OCI-LY1 (cell line): ENCODE data around the gene RGP1.

ENCODE experiments used
- H2AFZ ChIP-seq: fragments of 200-600 bp; sonication (generic), shearing (Covaris generic); 2 replicates; pipeline ENCODE4 v1.6.0; 2014; ENCODE audit warnings: antibody characterized with exemption, mild to moderate bottlenecking, low read length
- H3F3A ChIP-seq: fragments of 200-600 bp; sonication (generic), shearing (Covaris generic); 2 replicates; pipeline ENCODE4 v1.6.0; 2014; ENCODE audit warnings: mild to moderate bottlenecking, antibody characterized with exemption, low read length, moderate library complexity; ENCODE audit not compliant: insufficient read depth
- H3K27ac ChIP-seq: fragments of 200-600 bp; sonication (generic); 2 replicates; pipeline ENCODE4 v1.5.1; 2014; ENCODE audit warnings: low read length, mixed run types, mild to moderate bottlenecking, low read depth; ENCODE audit not compliant: poor library complexity, severe bottlenecking
- H3K27me3 ChIP-seq: fragments of 200-600 bp; sonication (generic); 2 replicates; pipeline ENCODE4 v1.6.0; 2014; ENCODE audit warnings: antibody characterized with exemption, mild to moderate bottlenecking, low read length, moderate library complexity; ENCODE audit not compliant: insufficient read depth
- H3K36me3 ChIP-seq: fragments of 200-600 bp; sonication (generic); 2 replicates; pipeline ENCODE4 v1.6.1; 2014; ENCODE audit warnings: mild to moderate bottlenecking, antibody characterized with exemption, low read length, moderate library complexity, mixed read lengths; ENCODE audit not compliant: insufficient read depth
- H3K4me1 ChIP-seq: fragments of 200-600 bp; sonication (generic); 2 replicates; pipeline ENCODE4 v1.5.1; 2014; ENCODE audit warnings: mild to moderate bottlenecking, low read length, moderate library complexity; ENCODE audit not compliant: insufficient read depth, severe bottlenecking
- H3K4me2 ChIP-seq: fragments of 200-600 bp; sonication (generic), shearing (Covaris generic); 2 replicates; pipeline ENCODE4 v1.6.1; 2014; ENCODE audit warnings: low read length
- H3K4me3 ChIP-seq: fragments of 200-600 bp; sonication (generic); 2 replicates; pipeline ENCODE4 v1.5.1; 2014; ENCODE audit warnings: low read length, low read depth, mild to moderate bottlenecking, mixed read lengths; ENCODE audit not compliant: poor library complexity, severe bottlenecking
- H3K79me2 ChIP-seq: fragments of 200-600 bp; shearing (Covaris generic); 2 replicates; pipeline ENCODE4 v1.6.1; 2016; ENCODE audit warnings: mixed run types, low read length, mixed read lengths; ENCODE audit not compliant: insufficient read depth
- H3K9ac ChIP-seq: fragments of 200-600 bp; sonication (generic), shearing (Covaris generic); 2 replicates; pipeline ENCODE4 v1.6.1; 2014; ENCODE audit warnings: mild to moderate bottlenecking, low read length, mixed read lengths
- H3K9me2 ChIP-seq: fragments of 200-600 bp; sonication (generic), shearing (Covaris generic); 2 replicates; pipeline ENCODE4 v1.6.1; 2014; ENCODE audit warnings: low read depth, mild to moderate bottlenecking, low read length, mixed read lengths
- H3K9me3 ChIP-seq: fragments of 200-600 bp; shearing (Covaris generic); 2 replicates; pipeline ENCODE4 v1.6.1; 2014; ENCODE audit warnings: low read length, mixed read lengths
- H4K20me1 ChIP-seq: fragments of 200-600 bp; sonication (generic), shearing (Covaris generic); 2 replicates; pipeline ENCODE4 v1.6.0; 2016; ENCODE audit warnings: mild to moderate bottlenecking, low read length; ENCODE audit not compliant: insufficient read depth
- EZH2 ChIP-seq: fragments of 200-600 bp; sonication (generic), shearing (Covaris generic); IDR thresholded peaks from 2 replicates; pipeline ENCODE4 v1.8.0; 2017; ENCODE audit warnings: borderline replicate concordance, mixed run types, mild to moderate bottlenecking, antibody characterized with exemption, low read length, moderate library complexity, mixed read lengths
- TF ChIP-seq, protein P1 (sequence below): fragments of 200-600 bp; sonication (generic), shearing (Covaris generic); IDR thresholded peaks from 2 replicates; pipeline ENCODE4 v1.5.1; 2017; ENCODE audit warnings: mild to moderate bottlenecking, antibody characterized with exemption, low read length, moderate library complexity, mixed read lengths

The RGP1 gene

DNA sequence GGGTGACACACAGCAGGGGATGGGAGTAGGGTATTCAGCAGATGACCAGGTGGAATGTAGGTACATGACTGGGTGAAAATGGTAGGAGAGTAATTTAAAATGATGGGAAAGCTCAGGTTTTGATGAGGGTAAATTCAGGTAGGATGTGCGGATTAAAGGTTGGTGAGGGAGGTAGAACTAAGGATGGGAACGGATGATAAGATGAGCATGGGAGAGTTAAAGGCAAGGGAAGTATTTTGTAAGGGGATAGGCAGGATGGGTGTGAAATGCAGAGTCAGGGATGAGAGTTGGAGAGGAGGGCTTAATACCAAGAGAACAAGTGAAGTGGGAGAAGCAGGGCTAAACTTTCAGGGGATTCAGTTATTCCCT lies 18.6 kb upstream of the RGP1 start:
- peak overlapping the region; percentile 96 for H3K4me3 ChIP-seq
- H2AFZ ChIP-seq = no peak overlapping the region
- H3K79me2 ChIP-seq = peaks cover 28% of the 10 kb centered on the region
- H3K9me2 ChIP-seq = no peaks in the 10 kb centered on the region
- TF ChIP-seq EZH2 = no peak
- TF ChIP-seq, protein P1, sequence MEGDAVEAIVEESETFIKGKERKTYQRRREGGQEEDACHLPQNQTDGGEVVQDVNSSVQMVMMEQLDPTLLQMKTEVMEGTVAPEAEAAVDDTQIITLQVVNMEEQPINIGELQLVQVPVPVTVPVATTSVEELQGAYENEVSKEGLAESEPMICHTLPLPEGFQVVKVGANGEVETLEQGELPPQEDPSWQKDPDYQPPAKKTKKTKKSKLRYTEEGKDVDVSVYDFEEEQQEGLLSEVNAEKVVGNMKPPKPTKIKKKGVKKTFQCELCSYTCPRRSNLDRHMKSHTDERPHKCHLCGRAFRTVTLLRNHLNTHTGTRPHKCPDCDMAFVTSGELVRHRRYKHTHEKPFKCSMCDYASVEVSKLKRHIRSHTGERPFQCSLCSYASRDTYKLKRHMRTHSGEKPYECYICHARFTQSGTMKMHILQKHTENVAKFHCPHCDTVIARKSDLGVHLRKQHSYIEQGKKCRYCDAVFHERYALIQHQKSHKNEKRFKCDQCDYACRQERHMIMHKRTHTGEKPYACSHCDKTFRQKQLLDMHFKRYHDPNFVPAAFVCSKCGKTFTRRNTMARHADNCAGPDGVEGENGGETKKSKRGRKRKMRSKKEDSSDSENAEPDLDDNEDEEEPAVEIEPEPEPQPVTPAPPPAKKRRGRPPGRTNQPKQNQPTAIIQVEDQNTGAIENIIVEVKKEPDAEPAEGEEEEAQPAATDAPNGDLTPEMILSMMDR = no peak
- H3K9me3 ChIP-seq = no peaks in the 10 kb centered on the region
- peaks cover 56% of the 10 kb centered on the region for H3K4me1 ChIP-seq
- H3K27me3 ChIP-seq = no peaks in the 10 kb centered on the region
- no peak overlapping the region for H3K27ac ChIP-seq
- H4K20me1 ChIP-seq = no peaks in the 10 kb centered on the region
- no peaks in the 10 kb centered on the region for H3F3A ChIP-seq
- peak overlapping the region; percentile 95; the same call in 1 of the 2 replicates for H3K9ac ChIP-seq
- H3K36me3 ChIP-seq = peaks cover 9% of the 10 kb centered on the region; the same call in 1 of the 2 replicates
- peak overlapping the region; percentile 94 for H3K4me2 ChIP-seq

DNA sequence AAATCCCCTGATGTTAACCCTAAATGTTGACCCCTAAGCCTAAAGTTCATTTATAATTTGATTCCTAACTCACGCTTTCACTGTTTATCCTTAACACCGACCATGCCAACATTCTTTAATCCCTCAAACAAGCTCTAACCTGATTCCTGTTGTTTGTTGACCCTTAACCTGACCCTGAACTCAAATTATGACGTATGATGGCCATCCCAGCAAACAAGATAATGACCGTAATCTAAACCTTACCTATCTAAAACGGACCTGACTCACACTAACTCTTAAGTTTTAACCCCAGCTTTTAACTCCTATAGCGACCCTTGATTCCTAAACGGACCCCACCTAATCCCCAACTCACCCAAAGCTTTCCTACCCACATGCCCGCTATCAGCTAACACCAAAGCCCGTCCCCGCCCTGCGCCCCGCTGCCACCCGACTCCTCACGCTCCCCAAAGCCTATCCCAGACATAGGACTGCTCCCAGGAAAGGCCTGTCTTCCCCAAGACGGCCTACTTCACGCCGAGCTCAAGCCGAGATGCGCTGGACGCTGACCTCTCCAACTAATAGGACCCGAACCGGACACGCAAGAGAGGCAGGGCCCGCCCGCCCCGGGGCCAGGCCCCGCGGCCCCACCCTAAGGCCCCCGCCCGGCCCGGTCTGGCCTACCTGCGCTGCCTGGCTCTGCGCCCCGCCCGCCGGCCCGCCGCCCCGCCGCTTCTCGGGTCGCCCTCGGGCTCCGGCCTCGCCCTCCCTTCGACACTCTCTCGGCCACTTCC lies 17.5 kb upstream of the RGP1 start:
- H4K20me1 ChIP-seq = no peaks in the 10 kb centered on the region
- peak overlapping the region; percentile 71 for H3K27ac ChIP-seq
- H3K9me2 ChIP-seq = no peaks in the 10 kb centered on the region
- H3K36me3 ChIP-seq = peaks cover 18% of the 10 kb centered on the region; the same call in 1 of the 2 replicates
- peaks cover 56% of the 10 kb centered on the region for H3K4me1 ChIP-seq
- H3K4me2 ChIP-seq = peak overlapping the region; percentile 94
- no peaks in the 10 kb centered on the region for H3F3A ChIP-seq
- H2AFZ ChIP-seq = no peak overlapping the region
- H3K4me3 ChIP-seq = peak overlapping the region; percentile 96
- H3K79me2 ChIP-seq = peaks cover 28% of the 10 kb centered on the region
- TF ChIP-seq, protein P1 = no peak
- TF ChIP-seq EZH2 = no peak
- peak overlapping the region; percentile 95 for H3K9ac ChIP-seq
- H3K9me3 ChIP-seq = no peaks in the 10 kb centered on the region
- no peaks in the 10 kb centered on the region for H3K27me3 ChIP-seq

DNA sequence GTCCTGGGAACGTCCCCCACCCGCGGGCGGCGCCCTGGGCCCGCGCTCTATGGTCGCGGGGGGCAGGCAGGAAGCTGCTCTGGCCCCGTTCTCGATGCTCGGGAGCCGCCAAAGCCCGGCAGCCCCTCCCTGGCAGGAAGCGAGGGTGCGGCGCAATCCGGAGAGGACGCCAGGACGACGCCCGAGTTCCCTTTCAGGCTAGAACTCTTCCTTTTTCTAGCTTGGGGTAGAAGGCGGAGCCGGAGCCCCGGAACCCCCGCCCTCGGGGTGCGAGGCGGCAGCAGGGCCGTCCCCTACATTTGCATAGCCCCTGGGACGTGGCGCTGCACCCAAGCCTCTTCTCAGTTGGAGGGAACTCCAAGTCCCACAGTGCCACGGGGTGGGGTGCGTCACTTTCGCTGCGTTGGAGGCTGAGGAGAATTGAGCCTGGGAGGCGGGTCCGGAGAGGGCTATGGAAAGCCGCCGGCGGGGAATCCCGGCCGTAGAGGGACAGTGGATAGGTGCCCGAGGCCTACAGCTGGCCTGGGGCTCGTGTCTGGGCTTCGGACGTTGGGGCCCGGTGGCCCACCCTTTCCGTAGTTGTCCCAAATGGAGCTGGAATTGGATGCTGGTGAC lies 16.8 kb upstream of the RGP1 start, which contains the start of the genes CREB3 and TLN1:
Gene CREB3 (plus strand): TSS at position 482 of the 615 bp plus-strand sequence. CDS start 107 bp downstream, at position 589.
Gene TLN1 (minus strand): TSS at position 11 of the 615 bp plus-strand sequence. CDS start 6,501 bp downstream, outside the sequence.
- peak within 1 kb of the TSS; percentile 94 for H3K4me2 ChIP-seq
- H3K27ac ChIP-seq = peak within 1 kb of the TSS; percentile 71
- peak within 1 kb of the TSS; percentile 96 for H3K4me3 ChIP-seq
- peak within 1 kb of the TSS; percentile 95 for H3K9ac ChIP-seq
- H3K79me2 ChIP-seq = peaks cover 28% of the 10 kb centered on the region
- H3K27me3 ChIP-seq = no peaks in the 10 kb centered on the region
- H3K36me3 ChIP-seq = peaks cover 25% of the 10 kb centered on the region
- H2AFZ ChIP-seq = no peak within 1 kb of the TSS
- H3K9me3 ChIP-seq = no peaks in the 10 kb centered on the region
- H4K20me1 ChIP-seq = no peaks in the 10 kb centered on the region
- TF ChIP-seq EZH2 = no peak
- TF ChIP-seq, protein P1 = peak; percentile 32
- no peaks in the 10 kb centered on the region for H3K9me2 ChIP-seq
- peaks cover 53% of the 10 kb centered on the region for H3K4me1 ChIP-seq
- H3F3A ChIP-seq = no peaks in the 10 kb centered on the region
